Caki2 (cell line): ENCODE data around the gene FBXO38. TPM values are rescaled to one million over a fixed set of nuclear protein-coding genes. Genes with fewer than 3 reads are reported as not detected.

ENCODE experiments used
- DNase-seq: peaks from one replicate; pipeline ENCODE4 v3.0.0-alpha.2; 2015; ENCODE audit warnings: low read depth
- in situ Hi-C: cut with HindIII; loops from 2 replicates; pipeline ENCODE4 v1.10.0; 2016; ENCODE audit warnings: low sequenced_read_pairs, low pct_unique_long_range_greater_than_20kb, mixed read lengths
- total RNA-seq: library from RNA; depleted of rRNA; stranded (reverse); fragments of >200 nt; shearing (Covaris generic); gene quantifications from 2 replicates; pipeline ENCODE4 v1.2.3, GENCODE V29; 2014; ENCODE audit warnings: low replicate concordance

The FBXO38 gene
- total RNA-seq, 1 experiment from 2014 or later, result 25.7 TPM

DNA sequence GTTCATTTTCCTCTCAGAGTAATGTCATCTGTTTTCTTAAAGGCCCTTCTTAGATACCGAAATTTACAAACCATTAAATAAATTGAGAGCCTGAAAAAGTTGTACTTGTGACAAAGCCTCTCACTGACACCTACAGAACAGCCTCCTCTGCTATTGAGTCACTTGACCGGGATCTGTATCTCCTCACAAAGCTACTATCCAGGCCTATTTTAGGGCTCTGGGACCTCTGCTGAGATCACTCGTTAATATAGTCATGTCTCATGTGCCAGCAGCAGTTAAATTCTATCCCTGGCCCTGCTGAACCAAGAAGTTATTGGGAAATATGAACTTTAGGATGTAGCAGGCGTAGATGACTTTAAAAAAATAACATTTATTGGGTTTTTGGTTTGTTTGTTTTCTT is 31.1 kb downstream of the FBXO38 start:
- in situ Hi-C loops, result no loop called here
- no peak for DNase-seq

DNA sequence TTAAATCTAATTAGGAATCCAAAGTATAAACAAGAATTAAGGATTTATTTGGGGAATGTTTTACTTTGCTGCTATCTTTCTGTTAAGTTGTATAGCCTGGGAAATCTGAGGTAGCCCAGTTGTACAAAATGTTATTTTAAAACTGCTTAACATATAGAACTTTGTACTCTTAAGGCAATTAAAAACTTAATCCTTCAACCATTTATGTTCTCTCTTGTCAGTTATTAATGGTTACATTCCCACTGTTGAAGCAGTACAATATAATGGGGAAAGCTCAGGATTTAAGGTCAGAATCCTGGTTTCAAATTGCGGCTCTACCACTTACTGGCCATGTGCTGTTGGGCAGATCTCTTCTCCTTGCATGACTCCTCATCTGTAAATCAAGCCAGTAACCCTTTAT is 32.7 kb downstream of the FBXO38 start:
- no peak for DNase-seq
- in situ Hi-C loops, result no loop called here

DNA sequence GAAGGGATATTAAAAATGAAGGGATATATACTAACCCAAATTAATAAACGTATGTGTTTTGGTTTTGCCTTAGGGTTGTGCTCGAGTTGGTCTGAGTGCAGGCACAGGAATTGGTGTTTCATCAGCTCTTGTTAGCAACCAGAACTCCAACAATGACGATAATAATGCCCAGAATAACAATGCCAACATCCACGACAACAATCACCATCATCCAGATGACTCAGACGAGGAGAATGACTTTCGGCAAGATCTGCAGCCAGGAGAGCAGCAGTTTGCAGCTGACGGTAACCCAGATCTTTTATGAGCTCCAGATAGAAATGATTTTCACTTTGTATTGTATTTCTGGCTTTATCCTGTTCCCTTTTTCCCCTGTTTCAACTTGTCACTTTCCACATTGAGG is 33.2 kb downstream of the FBXO38 start:
- in situ Hi-C loops, result no loop called here
- no peak for DNase-seq

DNA sequence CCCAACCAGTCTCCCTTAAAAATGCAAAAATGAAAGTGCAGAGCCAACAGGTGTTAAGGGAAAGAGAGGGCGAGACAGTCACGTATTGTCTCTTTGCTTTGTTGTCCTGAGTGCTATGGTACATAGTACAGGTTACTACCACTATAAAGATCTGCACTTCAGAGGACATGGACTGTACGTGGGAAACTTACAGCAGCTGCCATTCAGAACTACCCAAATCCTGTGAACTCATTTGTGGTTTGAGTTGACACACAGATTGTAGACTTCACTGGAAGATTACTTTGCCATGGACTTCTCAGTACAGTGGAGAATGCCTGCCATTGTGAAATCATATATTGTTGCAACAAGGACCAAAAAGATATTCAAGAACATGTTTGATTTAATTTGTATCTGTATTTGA is 34.8 kb downstream of the FBXO38 start:
- in situ Hi-C loops, result no loop called here
- DNase-seq, result no peak

DNA sequence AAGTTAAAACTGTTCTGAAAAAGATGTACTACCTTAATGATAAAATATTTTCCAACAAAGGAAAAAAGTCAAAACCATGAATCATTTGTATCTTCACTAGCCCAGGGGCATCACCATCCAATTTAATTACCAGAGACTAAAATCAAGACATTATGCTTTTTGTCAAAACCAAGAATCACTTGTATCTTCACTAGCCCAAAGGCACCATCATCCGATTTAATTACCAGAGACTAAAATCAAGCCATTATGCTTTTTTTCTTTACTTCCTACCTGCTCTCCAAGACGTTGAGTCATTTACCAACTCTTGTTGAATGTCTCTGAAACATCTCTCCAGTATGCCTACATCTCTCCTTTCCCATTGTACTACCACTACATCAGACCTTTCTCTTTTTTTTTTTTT is 37.9 kb downstream of the FBXO38 start:
- in situ Hi-C loops, result no loop called here
- no peak for DNase-seq

DNA sequence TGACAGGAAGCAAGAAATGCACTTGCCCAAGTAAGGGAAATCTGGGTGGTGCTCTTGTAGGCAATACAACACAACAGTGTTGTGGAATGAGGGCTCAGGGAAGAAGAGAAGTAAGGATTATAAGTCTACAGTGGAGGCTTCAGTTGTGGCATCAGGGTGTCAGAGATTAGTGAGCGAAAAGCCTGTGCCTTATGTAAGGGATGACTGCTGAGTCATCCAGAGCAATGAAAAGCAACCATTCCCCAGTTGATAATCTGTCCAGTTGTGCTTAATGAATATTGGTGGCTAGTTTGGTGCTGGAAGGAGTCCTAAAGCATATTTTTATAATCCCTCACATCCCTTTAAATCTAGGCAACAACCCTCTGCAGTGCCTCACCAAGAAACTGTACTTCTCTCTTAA is 42.0 kb downstream of the FBXO38 start:
- peak; percentile 16 for DNase-seq
- in situ Hi-C loops, result no loop called here

DNA sequence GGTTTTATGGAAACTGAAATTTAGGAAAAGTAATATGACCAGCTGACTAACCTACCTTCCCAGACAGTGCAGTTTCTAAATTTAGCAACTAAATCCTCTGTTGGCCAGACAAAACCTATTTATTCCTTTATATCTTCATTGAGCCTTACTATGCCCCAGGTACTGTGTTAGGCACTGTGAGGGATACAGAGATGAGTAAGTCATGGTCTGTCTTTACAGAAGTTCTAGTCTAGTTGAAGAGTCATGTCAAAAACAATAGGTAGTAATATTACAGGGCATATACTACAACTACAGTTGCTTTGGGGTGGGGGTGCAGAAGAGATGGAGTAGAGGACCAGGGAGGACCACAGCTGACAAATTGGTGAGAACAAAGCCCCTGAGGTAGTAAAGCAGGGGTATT is 42.8 kb downstream of the FBXO38 start:
- no peak for DNase-seq
- in situ Hi-C loops, result no loop called here

DNA sequence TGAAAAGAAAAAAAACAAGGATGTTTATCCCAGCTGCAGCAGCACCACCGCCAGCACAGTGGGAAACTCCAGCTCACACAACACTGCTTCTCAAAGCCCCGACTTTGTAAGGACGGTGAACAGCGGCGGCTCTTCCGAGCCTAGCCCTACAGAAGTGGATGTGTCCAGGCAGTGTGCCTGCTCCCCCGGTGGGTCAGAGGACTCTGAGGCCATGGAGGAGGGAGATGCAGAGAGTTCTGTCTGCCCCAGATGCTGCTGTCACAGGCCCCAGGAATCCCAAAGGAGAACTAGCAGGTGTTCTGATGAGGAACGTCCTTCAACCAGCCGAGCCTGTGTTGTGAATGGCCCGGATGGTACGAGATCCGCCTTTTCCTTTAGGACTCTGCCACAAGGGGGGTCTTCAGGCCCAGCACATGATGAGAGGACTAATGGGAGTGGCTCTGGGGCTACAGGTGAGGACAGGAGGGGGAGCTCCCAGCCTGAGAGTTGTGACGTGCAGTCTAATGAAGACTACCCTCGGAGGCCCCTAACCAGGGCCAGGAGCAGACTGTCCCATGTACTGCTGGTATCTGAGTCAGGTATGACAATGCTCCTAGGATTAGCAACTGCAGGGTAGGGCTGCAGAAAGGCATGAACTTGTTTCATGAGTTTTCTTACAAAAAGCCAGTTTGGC is 43.7 kb downstream of the FBXO38 start:
- in situ Hi-C loops, result no loop called here
- no peak for DNase-seq

DNA sequence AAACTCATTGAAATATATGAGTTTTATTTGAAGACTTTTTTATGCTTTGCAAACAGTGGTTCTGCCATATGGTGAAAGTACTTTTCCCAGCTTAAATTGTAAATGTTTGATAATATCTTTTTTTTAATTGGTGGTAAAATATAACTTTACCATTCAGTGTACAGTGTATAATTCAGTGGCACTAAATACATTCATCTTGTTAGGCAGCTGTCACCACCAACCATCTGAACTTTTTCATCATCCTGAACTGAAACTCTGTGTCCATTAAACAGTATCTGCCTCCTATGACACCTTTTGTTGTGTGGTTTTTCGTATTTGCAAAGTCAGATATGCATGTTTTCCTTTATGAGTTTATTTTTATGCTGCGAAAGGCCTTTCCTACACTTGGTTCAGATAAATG is 45.1 kb downstream of the FBXO38 start:
- in situ Hi-C loops, result no loop called here
- DNase-seq, result no peak

DNA sequence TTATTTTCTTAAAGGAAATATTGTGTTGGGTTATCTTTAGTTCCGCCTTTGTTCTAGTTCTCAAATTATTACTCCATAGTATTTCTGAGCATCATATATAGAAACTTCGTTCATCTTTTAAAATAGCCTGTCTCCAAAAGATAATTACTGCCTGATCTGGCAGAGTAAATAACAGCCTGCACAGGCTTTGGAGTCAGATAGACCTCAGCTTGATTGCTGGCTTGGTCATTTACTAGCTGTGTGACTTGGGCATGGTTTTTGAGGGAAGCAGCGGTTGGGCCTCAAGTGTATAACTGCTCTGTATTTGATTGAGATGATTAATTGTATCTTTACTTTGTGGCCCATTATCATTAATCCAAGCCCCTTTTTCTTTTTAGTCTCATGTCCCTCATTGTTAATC is 50.1 kb downstream of the FBXO38 start:
- in situ Hi-C loops, result no loop called here
- DNase-seq, result no peak

DNA sequence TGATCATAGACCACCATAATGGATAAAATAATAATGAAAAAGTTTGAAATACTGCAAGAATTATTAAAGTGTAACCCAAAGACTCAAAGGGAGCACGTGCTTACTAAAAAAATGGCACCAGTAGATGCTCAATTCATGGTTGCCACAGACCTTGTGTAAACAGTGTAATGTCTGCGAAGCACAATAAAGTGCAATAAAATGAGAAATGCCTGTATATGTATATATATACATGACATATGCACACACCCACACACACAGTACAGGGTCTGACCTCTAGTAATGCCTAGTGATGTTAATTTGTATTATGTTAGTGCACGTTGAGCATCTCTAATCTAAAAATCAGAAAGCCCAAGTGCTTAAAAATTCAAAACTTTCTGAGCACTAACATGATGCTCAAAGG is 52.3 kb downstream of the FBXO38 start:
- in situ Hi-C loops, result no loop called here
- DNase-seq, result no peak

DNA sequence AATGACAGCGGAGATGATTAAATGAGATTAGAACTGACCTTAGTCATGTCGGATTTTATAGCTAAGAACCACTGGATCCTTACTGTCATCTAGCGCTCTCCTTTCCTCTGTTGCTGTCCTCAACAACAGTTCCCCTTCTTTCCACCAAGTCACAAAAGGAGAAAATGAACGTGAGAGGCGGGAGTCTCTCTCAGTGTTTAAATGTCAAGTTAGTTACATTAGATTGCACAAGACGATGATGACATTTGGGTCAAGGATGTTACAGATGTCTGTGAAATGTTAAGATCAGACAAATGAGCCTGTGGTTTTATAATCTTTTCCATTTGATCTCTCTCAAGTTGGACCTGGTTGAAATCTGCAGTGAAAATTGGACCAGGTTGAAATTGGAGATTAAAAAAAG is 53.5 kb downstream of the FBXO38 start:
- no peak for DNase-seq
- in situ Hi-C loops, result no loop called here

DNA sequence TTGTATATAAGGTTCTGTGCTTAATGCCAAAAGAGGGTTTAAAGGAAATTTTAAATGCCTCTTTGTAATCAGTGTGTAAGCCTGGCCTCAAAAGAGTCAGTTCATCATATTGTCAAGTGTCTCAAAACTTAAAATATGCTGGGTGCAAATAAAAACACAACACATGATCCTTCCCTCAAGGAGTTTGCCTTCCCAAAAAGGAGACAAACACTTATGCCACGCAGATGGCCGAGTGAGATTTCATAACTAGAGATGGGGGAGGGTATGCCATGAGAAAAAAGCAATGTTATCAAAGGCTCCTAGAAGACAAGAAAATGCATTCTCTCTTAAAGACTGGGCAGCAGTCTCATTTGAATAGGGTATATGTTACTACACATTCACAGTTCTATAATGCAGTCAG is 55.2 kb downstream of the FBXO38 start:
- in situ Hi-C loops, result no loop called here
- DNase-seq, result no peak

DNA sequence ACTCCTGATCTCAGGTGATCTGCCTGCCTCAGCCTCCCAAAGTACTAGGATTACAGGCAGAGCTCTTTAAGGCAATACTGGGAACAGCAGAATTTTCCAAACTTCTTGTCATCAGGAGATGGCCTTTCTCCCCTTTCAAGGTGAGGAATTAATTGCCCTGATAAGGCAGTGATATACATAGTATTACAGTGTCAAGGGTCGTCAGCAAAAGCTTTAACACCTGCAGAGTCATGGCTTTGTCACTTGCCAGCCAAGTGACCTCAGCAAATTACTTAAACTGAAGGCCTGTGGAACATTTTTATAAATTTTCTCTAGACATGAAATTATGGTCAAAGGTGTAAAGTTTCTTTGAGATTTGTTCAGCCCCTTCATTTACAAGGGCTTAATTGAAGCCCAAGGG is 59.5 kb downstream of the FBXO38 start:
- in situ Hi-C loops, result no loop called here
- no peak for DNase-seq

DNA sequence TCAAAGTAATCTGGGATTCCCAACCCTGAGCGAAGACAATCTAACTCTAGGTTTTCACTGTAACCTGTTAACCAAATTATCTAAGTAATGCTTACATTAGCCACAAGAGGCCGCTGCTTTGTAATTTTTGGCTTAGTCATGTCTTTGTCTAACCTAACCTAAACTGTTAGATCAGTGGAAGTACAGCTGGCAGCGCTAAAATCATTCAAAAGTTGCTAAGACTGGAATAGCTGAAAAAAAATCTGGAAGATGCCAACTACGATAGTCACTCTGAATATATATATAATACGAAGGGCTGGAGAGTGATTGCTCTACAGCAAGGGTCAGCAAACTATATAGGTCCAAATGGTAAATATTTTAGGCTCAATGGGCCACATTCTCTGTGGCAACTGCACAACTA is 60.2 kb downstream of the FBXO38 start:
- peak; percentile 42 for DNase-seq
- in situ Hi-C loops, result no loop called here

DNA sequence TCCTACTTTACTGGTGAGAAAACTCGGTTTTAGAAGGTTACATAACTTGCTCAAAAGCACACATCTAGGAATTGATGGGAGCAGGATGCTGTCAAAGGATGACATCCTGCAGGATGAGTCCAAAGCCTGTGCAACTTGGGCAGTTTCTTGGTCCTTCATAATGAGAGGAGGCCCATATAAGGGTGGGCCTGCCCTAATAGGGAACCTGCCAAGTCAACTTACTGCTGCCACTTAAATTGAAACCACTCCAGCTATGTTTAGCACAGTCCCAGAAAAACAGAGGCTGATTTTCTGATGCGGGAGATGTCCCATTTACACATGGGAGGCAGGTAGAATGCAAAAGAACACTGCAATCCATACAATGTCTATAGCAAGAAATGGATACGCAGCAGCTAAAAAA is 61.8 kb downstream of the FBXO38 start:
- in situ Hi-C loops, result no loop called here
- no peak for DNase-seq

DNA sequence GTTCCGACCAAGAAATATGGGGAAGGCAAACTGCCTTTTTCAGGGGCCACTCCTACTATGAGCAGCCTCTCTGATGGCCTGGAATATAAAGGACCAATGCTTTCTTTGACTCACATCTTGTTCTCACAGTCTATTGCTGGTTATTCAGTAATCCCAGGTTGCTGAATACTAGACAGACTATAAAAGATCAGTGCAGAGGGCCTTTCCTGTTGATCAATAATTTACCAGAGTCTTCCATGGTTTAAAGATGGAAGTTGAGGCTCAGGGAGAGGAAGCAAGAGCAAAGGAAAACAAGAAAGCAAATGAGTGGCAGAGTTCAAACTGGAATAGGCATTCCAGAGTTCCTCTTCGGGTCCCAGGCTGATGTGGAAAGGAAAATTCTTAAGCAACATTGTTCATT is 62.9 kb downstream of the FBXO38 start:
- in situ Hi-C loops, result no loop called here
- DNase-seq, result peak; percentile 24

DNA sequence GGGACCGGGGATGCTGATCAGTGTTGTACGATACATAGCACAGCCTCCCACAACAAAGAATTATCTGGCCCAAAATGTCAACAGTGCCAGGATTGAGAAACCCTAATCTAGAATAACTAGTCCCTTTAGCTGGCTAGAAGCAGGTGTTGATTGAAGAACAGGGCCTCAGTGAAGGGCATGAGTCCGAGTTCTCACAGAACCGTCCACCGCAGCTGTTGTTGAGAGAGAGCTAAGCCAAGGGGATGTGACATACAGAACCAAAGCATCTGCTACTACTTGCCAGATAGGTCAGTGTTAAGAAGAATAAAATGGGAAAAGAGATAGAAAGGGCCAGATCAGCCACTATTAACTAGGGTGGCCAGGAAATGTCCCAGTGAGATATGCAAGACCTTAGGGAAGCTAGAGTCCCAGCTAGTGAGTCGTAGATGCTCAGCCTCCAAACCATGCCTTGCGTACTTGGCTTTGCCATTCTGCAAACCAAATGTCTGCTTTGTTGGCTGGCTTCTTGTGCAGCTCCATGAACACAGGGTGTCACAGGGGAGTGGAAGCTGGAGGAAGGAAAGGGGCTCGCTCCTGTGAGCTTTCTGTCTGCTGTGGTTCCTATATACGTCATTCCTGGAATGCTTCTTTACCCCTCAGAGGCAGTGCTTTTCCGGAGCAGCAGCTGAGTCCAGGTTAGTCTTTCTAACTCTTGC is 68.9 kb downstream of the FBXO38 start:
- in situ Hi-C loops, result no loop called here
- no peak for DNase-seq

DNA sequence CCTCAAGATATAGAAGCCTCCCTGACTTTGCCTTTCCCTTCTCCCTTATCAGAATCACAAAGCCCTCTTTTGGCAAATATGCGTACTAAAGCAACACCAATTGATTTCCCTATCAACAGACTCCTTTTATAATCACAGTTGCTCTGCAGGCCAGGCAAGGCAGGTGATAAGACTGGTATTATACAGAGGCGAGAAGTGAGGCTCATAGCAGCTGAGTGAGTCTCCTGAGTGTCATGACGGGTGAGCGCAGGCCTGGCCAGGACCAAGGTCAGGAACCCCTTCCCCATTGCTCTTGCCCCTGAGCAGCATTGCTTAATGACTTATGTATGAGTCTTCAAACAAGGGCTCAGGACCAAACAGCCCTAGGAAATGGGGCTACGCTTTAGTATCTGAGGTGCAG is 70.8 kb downstream of the FBXO38 start:
- in situ Hi-C loops, result no loop called here
- DNase-seq, result no peak

DNA sequence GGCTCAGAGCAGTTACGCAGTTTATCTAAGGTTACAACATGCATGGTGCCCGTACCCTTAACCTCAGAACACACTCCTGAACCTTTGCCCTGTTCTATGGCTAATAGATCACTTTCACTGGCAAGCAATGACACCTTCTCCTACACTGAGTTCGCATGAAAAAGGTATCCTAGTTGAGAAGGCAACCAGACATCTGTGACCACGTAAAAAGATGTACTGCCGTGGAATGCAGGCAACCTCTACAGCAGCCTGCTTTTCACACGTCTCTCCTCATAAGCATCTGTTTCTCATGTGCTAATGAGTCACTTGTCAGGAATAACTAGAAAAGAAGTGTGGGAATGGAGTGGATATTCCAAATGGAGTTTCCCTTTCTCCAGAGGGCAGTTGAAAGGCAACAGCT is 71.4 kb downstream of the FBXO38 start:
- DNase-seq, result peak; percentile 10
- in situ Hi-C loops, result no loop called here
